Measurements from ENCODE around the gene BMP7.

The BMP7 gene

DNA sequence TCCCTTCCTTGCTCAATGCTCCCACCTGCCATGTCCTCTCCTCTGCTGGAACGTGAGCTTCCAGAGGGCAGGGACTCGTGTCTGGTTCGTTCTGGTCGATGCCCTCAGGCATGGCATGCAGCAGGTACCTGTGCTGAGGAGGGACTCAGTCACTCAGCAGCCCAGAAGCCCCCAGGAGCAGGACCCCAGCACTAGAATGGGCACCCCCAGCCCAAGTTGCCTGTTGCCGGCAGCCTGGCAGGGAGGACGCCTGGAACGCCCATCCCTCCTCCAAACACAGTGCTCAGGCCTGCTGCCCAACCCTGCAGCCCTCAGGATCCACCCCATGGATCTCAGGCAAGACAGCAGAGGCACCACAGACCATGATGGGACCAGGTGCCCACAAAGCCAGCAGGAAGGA is 40.6 kb downstream of the BMP7 start:
- no peak for DNase-seq (ENCODE audit: low read depth)

DNA sequence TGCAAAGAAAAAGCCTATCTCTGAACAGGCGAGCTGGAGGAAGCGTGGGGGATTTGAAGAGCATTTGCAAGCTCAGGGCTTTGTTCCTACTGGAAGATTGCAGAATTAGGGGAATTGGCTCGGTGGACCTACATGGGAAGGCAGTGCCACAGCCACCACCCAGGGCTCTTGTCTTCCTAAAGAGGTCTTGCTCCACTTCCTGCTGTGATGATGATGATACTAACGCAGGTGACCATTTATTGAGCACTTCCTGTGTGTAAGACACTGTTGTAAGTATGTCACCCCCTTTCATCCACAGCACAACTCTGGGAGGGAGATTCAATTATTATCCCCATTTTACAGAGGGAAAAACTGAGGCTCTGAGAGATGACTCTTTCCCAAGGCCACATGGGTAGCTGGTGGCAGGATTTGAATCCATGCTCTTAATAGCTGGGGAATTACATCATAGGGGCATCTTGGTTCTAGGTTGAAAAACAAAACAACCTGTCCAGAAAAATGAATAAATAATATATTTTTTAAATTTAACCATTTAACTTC is 41.2 kb downstream of the BMP7 start:
- DNase-seq (ENCODE audit: low read depth): no peak

GRCh38 chr20:57224641-57225138 is 41.8 kb downstream of the BMP7 start:
- DNase-seq (ENCODE audit: low read depth): no peak

DNA sequence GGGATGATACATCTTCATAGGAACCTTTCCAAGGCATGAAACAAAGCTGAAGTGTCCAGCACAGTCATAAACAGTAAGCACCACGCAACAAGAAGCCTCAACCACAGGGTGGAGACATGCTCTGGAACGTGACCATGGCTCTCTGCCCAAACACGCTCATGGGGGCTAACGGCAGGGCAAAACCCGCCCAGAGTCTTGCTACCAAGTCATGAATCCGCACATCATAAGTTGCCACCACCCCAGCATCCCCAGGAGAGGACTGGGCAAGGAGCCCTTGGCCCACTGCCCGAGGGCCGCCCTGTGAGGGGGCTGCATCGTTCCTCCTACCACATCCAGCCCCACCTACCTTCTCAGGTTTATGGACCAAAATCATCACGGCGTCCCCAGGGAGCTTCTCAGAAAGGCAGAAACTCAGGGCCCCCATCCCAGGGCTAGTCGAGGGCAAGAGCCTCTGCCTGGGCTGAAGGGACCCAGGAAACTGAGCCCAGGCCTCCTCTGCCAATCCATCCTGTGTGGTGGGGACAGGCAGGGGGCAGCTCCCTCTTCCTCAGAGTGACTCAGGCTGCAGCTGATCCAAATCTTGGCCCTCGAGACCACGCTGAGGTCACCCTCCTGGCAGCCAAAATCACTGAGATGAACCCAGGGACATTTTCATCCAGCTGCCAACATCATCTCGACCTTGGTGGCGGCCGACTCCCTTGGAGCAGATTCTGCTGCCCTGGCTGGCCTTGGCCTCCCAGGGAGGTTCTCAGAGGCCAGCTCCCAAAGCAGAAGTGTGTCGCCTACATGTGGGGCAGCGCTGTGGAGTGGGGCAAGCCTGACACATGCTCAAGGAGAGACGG is 42.6 kb downstream of the BMP7 start:
- DNase-seq (ENCODE audit: low read depth): peak; percentile 13

DNA sequence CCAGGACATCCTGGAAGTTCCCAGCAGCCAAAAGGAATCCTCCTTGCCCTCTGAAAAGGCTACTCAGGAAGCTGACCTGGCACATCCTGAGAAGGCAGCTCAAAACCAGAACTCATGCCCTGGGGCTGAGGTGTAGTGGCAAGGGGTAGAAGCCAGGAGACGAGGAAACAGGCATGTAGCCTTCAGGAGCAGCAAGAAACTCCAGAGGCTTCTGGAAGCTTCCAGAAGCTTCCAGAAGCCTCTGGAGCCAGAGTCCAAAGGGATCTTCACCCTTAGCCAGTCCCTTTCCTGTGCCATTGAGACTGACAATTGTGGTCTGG is 43.9 kb downstream of the BMP7 start:
- no peak for DNase-seq (ENCODE audit: low read depth)

- DNase-seq (ENCODE audit: low read depth): no peak
These were observed 44.4 kb downstream of the BMP7 start for GRCh38 chr20:57221916-57222630.

DNA sequence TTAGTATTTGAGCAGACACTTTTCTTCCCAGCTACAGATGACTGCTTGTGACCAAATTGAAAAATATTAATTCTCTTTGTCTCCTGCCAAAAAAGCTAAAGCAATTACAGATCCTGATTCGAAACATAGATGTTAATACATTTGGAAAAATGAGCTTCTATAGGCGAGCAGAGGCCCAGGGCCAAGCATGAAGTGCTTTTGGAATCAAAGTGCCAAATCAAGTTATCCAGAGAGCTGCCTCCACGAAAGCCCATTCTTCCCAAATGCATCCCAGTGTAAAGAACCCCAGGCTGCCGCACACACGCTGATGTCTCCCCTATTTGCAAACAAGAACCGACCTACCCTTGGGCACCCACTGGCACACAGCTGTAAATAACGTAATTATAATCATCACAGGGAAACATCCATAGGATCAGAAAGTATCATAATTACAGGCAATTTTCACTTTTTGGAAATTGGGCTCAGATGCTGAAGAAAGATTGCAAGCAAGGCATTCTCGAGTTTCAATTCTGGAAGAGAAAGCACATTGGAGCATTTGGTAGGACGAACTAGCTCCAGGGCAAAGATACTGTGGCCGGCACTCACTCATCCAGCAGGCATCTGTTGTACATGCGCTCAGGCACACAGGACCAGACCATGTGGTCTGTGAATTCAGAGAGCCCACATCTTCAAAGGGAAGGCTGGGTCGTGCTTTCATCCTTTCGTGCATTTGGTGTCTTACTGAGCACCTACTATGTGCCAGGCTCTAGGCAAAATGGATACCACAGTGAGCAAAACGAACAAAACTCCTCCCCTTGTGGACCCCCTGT is 45.9 kb downstream of the BMP7 start:
- DNase-seq (ENCODE audit: low read depth): no peak

DNA sequence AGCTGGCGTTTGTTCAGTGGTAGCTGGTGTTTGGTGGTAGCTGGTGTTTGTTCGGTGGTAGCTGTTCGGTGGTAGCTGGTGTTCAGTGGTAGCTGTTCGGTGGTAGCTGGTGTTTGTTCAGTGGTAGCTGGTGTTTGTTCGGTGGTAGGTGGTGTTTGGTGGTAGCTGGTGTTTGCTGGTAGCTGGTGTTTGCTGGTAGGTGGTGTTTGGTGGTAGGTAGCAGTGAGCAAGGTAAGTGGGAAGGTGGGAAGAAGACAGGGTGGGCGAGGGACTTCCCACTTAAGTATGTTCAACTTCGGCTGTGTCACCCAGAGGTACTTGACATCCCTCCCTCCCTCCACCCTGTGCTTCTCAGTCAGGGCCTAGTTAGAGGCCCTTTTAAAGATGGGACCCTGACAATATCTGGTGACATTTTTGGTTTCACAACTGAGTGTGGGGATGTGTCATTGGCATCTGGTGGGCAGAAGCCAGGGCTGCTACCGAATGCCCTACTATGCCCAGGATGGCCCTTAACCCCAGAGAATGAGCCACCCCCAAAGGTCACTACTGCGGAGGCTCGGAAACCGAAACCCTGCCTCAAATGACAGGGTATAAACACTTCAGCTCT is 47.3 kb downstream of the BMP7 start:
- DNase-seq (ENCODE audit: low read depth): no peak

DNA sequence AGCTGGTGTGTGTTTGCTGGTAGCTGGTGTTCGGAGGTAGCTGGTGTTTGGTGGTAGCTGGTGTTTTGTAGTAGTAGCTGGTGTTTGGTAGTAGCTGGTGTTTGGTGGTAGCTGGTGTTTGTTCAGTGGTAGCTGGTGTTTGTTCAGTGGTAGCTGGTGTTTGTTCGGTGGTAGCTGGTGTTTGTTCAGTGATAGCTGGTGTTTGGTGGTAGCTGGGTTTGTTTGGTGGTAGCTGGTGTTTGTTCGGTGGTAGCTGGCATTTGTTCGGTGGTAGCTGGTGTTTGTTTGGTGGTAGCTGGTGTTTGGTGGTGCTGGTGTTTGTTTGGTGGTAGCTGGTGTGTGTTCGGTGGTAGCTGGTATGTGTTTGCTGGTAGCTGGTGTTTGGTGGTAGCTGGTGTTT is 48.0 kb downstream of the BMP7 start:
- no peak for DNase-seq (ENCODE audit: low read depth)

- no peak for DNase-seq (ENCODE audit: low read depth)
These were observed 48.6 kb downstream of the BMP7 start for GRCh38 chr20:57217802-57218201.

DNA sequence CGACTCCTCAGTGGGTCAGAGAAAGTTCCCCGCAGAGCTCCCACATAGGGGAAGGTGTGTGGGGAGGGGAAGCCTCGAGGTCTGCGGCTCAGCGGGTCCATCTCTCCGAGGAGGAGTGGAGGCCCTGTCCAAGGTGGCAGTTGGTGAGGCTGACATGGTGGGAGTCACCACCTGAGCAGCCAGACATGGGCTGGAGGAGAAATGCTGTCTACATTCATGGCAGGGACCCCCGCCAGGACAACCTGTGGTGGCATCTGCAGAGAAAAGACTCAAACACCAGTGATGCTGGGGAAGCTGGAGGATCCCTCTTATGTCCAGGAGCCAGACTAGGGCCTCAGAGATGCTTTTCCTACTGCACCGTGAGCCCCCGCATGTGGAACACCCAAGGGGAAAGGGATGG is 49.8 kb downstream of the BMP7 start:
- DNase-seq (ENCODE audit: low read depth): no peak

- DNase-seq (ENCODE audit: low read depth): no peak
These were observed 50.5 kb downstream of the BMP7 start for GRCh38 chr20:57215826-57216471.

GRCh38 chr20:57215426-57215825 is 51.0 kb downstream of the BMP7 start:
- DNase-seq (ENCODE audit: low read depth): no peak

DNA sequence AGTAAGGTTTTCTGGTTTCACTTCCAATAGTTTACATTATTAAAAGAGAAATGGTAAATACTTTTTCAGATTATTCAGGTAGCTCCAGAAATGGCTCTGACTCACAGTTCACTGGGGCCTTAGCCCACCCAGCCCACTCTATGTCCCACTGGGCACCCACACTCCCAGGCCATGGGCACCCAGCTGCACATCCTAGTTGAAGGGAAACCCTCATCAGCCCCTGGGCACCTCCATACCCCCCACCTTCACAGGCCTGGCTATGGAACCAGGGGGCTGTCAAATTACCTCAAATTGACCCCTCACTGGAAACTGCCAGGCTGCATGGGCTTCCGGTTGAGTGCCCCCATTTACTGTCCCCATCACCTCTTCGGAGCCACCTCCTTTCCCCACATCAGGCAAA is 51.5 kb downstream of the BMP7 start:
- no peak for DNase-seq (ENCODE audit: low read depth)

GRCh38 chr20:57214427-57214826 is 52.0 kb downstream of the BMP7 start:
- DNase-seq (ENCODE audit: low read depth): no peak

GRCh38 chr20:57213924-57214323 is 52.5 kb downstream of the BMP7 start:
- DNase-seq (ENCODE audit: low read depth): no peak

GRCh38 chr20:57213291-57213690 is 53.1 kb downstream of the BMP7 start:
- DNase-seq (ENCODE audit: low read depth): no peak

- peak; percentile 40 for DNase-seq (ENCODE audit: low read depth)
These were observed 53.7 kb downstream of the BMP7 start for GRCh38 chr20:57212534-57213276.

DNA sequence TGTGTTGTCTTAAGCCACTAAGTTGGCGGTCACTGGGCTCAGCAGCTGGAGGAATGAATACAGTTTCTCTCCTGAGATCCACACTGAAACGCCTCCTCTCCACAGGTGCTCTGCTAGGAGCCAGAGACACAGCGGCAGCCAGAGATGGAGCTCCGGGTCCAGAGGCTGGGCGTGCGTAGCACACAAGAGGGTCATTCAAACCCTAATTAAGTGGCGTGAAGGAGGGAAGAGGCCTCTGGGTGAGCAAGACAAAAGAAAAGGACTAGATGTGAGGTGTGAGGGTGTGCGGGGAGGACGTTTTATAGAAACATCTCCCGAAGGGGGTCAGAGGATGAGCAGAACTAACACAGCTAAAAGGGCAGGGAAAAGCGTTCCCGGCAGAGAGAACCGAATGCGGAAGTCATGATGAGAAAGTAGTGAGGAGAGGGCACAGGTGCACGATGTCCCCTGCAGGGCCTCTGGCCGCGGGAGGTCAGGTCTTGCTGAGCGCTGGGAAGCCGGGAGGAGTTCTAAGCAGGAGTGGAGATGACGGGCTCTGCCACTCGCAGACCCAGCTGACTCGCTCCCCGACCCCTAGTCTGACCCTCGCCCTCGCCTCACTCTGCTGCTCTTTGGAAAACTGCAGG is 54.4 kb downstream of the BMP7 start:
- DNase-seq (ENCODE audit: low read depth): no peak

- no peak for DNase-seq (ENCODE audit: low read depth)
These were observed 55.0 kb downstream of the BMP7 start for GRCh38 chr20:57211406-57211805.

All from fibroblast of the conjunctiva (primary cell).